ENCODE measurements around the gene NCOA5. TPM values are rescaled to one million over a fixed set of nuclear protein-coding genes. Genes with fewer than 3 reads are reported as not detected.

The NCOA5 gene
- total RNA-seq, 1 donor from 2014 or later = 12.3 TPM

Other genes with a start within 250 kb of the NCOA5 start
- 24.9 TPM for gene ACOT8, start 232.6 kb downstream of the NCOA5 start, total RNA-seq
- gene ZSWIM3, start 232.3 kb downstream of the NCOA5 start, total RNA-seq = 2.0 TPM
- gene ZSWIM1, start 208.7 kb downstream of the NCOA5 start, total RNA-seq = 6.9 TPM
- gene SPATA25, start 202.3 kb downstream of the NCOA5 start, total RNA-seq = 3.3 TPM
- gene NEURL2, start 198.8 kb downstream of the NCOA5 start, total RNA-seq = 7.6 TPM
- 111 TPM for gene CTSA, start 198.6 kb downstream of the NCOA5 start, total RNA-seq
- 37.1 TPM for gene PLTP, start 177.8 kb downstream of the NCOA5 start, total RNA-seq
- 30.2 TPM for gene PCIF1, start 155.3 kb downstream of the NCOA5 start, total RNA-seq
- gene ZNF335, start 117.8 kb downstream of the NCOA5 start, total RNA-seq = 8.5 TPM
- gene MMP9, start 81.1 kb downstream of the NCOA5 start, total RNA-seq = 2.4 TPM
- 0.73 TPM for gene SLC12A5, start 60.7 kb downstream of the NCOA5 start, total RNA-seq
- 3.8 TPM for gene CD40, start 28.4 kb upstream of the NCOA5 start, total RNA-seq
- 0.83 TPM for gene CDH22, start 218.5 kb upstream of the NCOA5 start, total RNA-seq

Data from cardiac septum (tissue), 1 donor.